IPS-20b (cell line): ENCODE data around the gene FBXO15.

ENCODE experiments used
- H3K27ac ChIP-seq: one replicate; pipeline ENCODE4 v1.5.1; 2013; ENCODE audit warnings: low read length
- H3K27me3 ChIP-seq: 2 replicates; pipeline ENCODE4 v1.6.1; 2013; ENCODE audit warnings: mild to moderate bottlenecking, low read length, inconsistent platforms; ENCODE audit not compliant: insufficient read depth
- H3K36me3 ChIP-seq: 2 replicates; pipeline ENCODE4 v1.6.1; 2013; ENCODE audit warnings: low read depth, mild to moderate bottlenecking, inconsistent platforms, low read length, moderate library complexity; ENCODE audit not compliant: insufficient read depth
- H3K4me1 ChIP-seq: 2 replicates; pipeline ENCODE4 v1.6.1; 2013; ENCODE audit warnings: mild to moderate bottlenecking, control low read depth, inconsistent platforms, low read length, moderate library complexity; ENCODE audit not compliant: insufficient read depth
- H3K4me3 ChIP-seq: 2 replicates; pipeline ENCODE4 v1.5.1; 2013; ENCODE audit warnings: mild to moderate bottlenecking, low read length, inconsistent platforms
- H3K9ac ChIP-seq: 2 replicates; pipeline ENCODE4 v1.6.1; 2013; ENCODE audit warnings: low read depth, mild to moderate bottlenecking, inconsistent platforms, low read length, moderate library complexity
- H3K9me3 ChIP-seq: 2 replicates; pipeline ENCODE4 v1.6.1; 2013; ENCODE audit warnings: mild to moderate bottlenecking, low read depth, low read length, inconsistent platforms; ENCODE audit not compliant: insufficient read depth

FBXO15 gene

GRCh38 chr18:74147779-74148542 lies at the start of gene FBXO15, which contains the start of gene TIMM21:
FBXO15 (minus strand) TSS chr18:74147834; CDS start chr18:74147785, 49 bp downstream.
TIMM21 (plus strand) TSS chr18:74148523; CDS start chr18:74148809, 286 bp downstream.
- H3K9me3 ChIP-seq: no peaks in the 10 kb centered on the region
- H3K36me3 ChIP-seq: peaks cover 18% of the 10 kb centered on the region
- peak within 1 kb of the TSS; percentile 97 for H3K9ac ChIP-seq
- H3K27ac ChIP-seq: peak within 1 kb of the TSS; percentile 54
- H3K27me3 ChIP-seq: peaks cover 15% of the 10 kb centered on the region; the same call in 1 of the 2 replicates
- H3K4me3 ChIP-seq: peak within 1 kb of the TSS; percentile 98
- peaks cover 3% of the 10 kb centered on the region; the same call in 1 of the 2 replicates for H3K4me1 ChIP-seq

GRCh38 chr18:74196220-74197119 lies 48.8 kb upstream of the FBXO15 start:
- Histone ChIP-seq H3K9me3 (no peaks in the 10 kb centered on the region), H3K4me3 (peak overlapping the region; percentile 56; the same call in 1 of the 2 replicates), H3K27me3 (no peaks in the 10 kb centered on the region), H3K4me1 (no peaks in the 10 kb centered on the region; the same call in 1 of the 2 replicates), H3K36me3 (no peaks in the 10 kb centered on the region), H3K9ac (no peak overlapping the region), H3K27ac (no peak overlapping the region)

- no peaks in the 10 kb centered on the region; the same call in 1 of the 2 replicates for H3K4me1 ChIP-seq
- H3K27me3 ChIP-seq: no peaks in the 10 kb centered on the region
- H3K27ac ChIP-seq: no peak overlapping the region
- no peaks in the 10 kb centered on the region for H3K9me3 ChIP-seq
- H3K9ac ChIP-seq: no peak overlapping the region
- no peak overlapping the region for H3K4me3 ChIP-seq
- H3K36me3 ChIP-seq: no peaks in the 10 kb centered on the region
Measured at GRCh38 chr18:74194691-74195090, 47.1 kb upstream of the FBXO15 start.

GRCh38 chr18:74191577-74191976 lies 43.9 kb upstream of the FBXO15 start:
- H3K4me3 ChIP-seq: no peak overlapping the region
- H3K4me1 ChIP-seq: no peaks in the 10 kb centered on the region
- no peaks in the 10 kb centered on the region for H3K9me3 ChIP-seq

GRCh38 chr18:74190086-74190485 lies 42.5 kb upstream of the FBXO15 start:
- Histone ChIP-seq H3K27ac (no peak overlapping the region), H3K9ac (no peak overlapping the region), H3K36me3 (no peaks in the 10 kb centered on the region), H3K9me3 (no peaks in the 10 kb centered on the region), H3K4me1 (peaks cover under 1% of the 10 kb centered on the region; the same call in 1 of the 2 replicates), H3K27me3 (no peaks in the 10 kb centered on the region), H3K4me3 (no peak overlapping the region)

More at GRCh38 chr18:74191577-74191976, 43.9 kb upstream of the FBXO15 start:
- no peaks in the 10 kb centered on the region for H3K36me3 ChIP-seq
- no peak overlapping the region for H3K27ac ChIP-seq
- H3K9ac ChIP-seq: no peak overlapping the region
- no peaks in the 10 kb centered on the region for H3K27me3 ChIP-seq

GRCh38 chr18:74186661-74187060 lies 39.0 kb upstream of the FBXO15 start:
- Histone ChIP-seq H3K9me3 (no peaks in the 10 kb centered on the region), H3K4me1 (peaks cover 17% of the 10 kb centered on the region; the same call in 1 of the 2 replicates), H3K27ac (no peak overlapping the region), H3K36me3 (no peaks in the 10 kb centered on the region), H3K27me3 (no peaks in the 10 kb centered on the region), H3K9ac (no peak overlapping the region), H3K4me3 (no peak overlapping the region)

GRCh38 chr18:74185860-74186259 lies 38.2 kb upstream of the FBXO15 start:
- no peak overlapping the region for H3K9ac ChIP-seq
- no peaks in the 10 kb centered on the region for H3K27me3 ChIP-seq
- no peak overlapping the region for H3K4me3 ChIP-seq

GRCh38 chr18:74184875-74185274 lies 37.2 kb upstream of the FBXO15 start:
- no peak overlapping the region for H3K27ac ChIP-seq
- H3K4me1 ChIP-seq: peaks cover 17% of the 10 kb centered on the region; the same call in 1 of the 2 replicates
- no peak overlapping the region for H3K4me3 ChIP-seq
- no peaks in the 10 kb centered on the region for H3K36me3 ChIP-seq
- no peak overlapping the region for H3K9ac ChIP-seq
- no peaks in the 10 kb centered on the region for H3K9me3 ChIP-seq
- no peaks in the 10 kb centered on the region for H3K27me3 ChIP-seq

More at GRCh38 chr18:74185860-74186259, 38.2 kb upstream of the FBXO15 start:
- Histone ChIP-seq H3K36me3 (no peaks in the 10 kb centered on the region), H3K27ac (no peak overlapping the region), H3K4me1 (peaks cover 17% of the 10 kb centered on the region; the same call in 1 of the 2 replicates), H3K9me3 (no peaks in the 10 kb centered on the region)

GRCh38 chr18:74183130-74183529 lies 35.5 kb upstream of the FBXO15 start:
- Histone ChIP-seq H3K9ac (no peak overlapping the region), H3K27ac (no peak overlapping the region), H3K27me3 (no peaks in the 10 kb centered on the region), H3K36me3 (no peaks in the 10 kb centered on the region), H3K9me3 (no peaks in the 10 kb centered on the region), H3K4me3 (no peak overlapping the region), H3K4me1 (peaks cover 17% of the 10 kb centered on the region; the same call in 1 of the 2 replicates)

- no peaks in the 10 kb centered on the region for H3K27me3 ChIP-seq
- H3K4me1 ChIP-seq: peaks cover 17% of the 10 kb centered on the region; the same call in 1 of the 2 replicates
- no peaks in the 10 kb centered on the region for H3K36me3 ChIP-seq
- no peaks in the 10 kb centered on the region for H3K9me3 ChIP-seq
- no peak overlapping the region for H3K4me3 ChIP-seq
- no peak overlapping the region for H3K27ac ChIP-seq
- H3K9ac ChIP-seq: no peak overlapping the region
Measured at GRCh38 chr18:74182335-74182734, 34.7 kb upstream of the FBXO15 start.

- Histone ChIP-seq H3K27ac (no peak overlapping the region), H3K36me3 (no peaks in the 10 kb centered on the region), H3K27me3 (no peaks in the 10 kb centered on the region), H3K9ac (no peak overlapping the region), H3K9me3 (no peaks in the 10 kb centered on the region), H3K4me1 (peaks cover 12% of the 10 kb centered on the region; the same call in 1 of the 2 replicates), H3K4me3 (no peak overlapping the region)
Measured at GRCh38 chr18:74179623-74180199, 32.1 kb upstream of the FBXO15 start.
